Measurements from ENCODE around the gene PHC2.
"Not testable (repeated sequence)": the region's sequence is repeated elsewhere in the genome, so short reads cannot be mapped to it uniquely, and the experiment has no call there.

The PHC2 gene

DNA sequence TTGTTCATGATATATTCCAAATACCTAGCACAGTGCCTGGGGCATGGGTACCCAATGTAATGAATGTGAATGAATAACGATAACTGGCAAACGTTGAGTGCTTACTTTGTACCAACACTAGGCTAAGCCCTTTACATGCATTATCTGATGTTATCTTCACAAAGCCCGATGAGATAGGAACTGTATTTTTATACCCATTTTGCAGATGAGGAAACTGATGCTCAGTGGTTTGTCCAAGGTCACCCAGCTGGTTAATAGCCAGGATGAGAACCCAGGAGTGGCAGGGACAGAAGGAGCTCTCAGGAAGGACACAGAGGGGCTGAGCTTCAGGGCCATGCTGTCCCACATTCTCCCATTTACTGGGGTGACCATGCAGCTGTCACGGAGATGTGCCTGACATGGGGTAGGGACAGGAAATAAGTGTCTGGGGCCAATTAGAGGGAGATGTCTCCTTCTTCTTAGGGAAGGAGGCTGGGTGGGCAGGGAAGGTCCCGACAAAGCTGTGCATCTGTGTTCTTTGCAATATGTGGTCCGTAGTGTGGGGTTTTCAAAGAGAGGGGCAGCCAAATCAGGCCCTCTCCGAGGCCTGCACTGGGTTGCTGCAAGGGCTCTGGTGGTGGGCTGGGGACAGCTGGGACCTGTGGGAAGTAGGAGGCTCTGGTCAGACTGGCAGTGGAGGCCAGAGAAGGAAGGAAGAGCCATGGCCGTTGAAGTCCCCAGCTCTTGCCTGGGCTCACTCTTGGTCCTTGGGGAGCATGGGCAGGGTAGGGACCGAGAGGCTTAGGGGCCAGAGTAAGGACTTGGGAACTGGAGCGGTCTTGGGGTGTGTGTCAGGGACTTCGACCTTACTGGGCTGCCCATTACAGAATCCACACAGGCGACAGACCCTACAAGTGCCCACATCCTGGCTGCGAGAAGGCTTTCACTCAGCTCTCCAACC is 136.6 kb downstream of the PHC2 start:
- DNase-seq (ENCODE audit: low read depth in 2 of 2) = no peak

DNA sequence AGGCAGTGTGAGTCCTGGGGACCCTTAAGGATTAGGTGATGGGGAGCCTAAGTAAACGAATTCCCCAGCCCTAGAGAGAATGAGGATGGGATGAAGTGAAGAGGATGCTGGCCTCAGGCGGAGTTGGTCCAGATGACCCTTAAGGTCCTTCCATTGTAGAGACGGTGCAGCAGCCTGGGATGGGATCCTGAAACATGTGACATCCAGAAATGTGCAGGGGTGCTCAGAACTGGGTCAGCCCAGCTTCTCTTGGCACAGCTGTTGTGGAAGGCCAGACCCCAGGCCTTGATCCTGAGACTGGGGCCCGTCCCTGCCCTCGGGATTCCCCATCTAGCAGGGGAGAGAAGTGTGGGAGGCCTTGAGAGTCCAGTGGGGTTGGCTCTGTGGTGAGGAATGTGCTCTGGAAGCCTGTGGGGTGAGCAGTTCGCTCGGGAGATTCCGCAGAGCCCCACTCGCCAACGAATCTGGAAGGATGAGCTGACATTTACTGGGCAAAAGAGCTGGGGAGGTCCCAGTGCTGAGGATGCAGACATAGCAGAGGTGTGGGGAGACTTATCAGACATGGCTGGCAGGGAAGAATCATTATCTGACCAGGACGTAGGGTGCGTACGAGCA is 138.1 kb downstream of the PHC2 start:
- DNase-seq (ENCODE audit: low read depth in 2 of 2) = no peak

DNA sequence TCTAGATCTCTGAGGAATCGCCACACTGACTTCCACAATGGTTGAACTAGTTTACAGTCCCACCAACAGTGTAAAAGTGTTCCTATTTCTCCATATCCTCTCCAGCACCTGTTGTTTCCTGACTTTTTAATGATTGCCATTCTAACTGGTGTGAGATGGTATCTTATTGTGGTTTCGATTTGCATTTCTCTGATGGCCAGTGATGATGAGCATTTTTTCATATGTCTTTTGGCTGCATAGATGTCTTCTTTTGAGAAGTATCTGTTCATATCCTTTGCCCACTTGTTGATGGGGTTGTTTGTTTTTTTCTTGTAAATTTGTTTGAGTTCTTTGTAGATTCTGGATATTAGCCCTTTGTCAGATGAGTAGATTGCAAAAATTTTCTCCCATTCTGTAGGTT is 140.3 kb downstream of the PHC2 start:
- DNase-seq (ENCODE audit: low read depth in 2 of 2) = not testable (repeated sequence)

DNA sequence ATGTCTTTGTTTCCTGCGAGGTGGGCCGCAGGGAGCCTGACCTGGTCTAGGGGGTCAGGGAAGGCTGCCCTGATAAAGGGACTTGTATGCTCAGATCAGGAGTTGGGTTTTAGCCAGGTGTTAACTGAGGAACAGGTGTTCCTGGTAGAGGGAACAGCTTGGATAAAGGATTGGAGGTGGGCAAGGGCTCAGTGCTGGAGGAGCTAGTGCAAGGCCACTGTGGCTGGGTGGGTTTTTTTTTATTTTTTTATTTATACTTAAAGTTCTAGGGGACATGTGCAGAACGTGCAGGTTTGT is 141.1 kb downstream of the PHC2 start:
- DNase-seq (ENCODE audit: low read depth in 2 of 2) = no peak

DNA sequence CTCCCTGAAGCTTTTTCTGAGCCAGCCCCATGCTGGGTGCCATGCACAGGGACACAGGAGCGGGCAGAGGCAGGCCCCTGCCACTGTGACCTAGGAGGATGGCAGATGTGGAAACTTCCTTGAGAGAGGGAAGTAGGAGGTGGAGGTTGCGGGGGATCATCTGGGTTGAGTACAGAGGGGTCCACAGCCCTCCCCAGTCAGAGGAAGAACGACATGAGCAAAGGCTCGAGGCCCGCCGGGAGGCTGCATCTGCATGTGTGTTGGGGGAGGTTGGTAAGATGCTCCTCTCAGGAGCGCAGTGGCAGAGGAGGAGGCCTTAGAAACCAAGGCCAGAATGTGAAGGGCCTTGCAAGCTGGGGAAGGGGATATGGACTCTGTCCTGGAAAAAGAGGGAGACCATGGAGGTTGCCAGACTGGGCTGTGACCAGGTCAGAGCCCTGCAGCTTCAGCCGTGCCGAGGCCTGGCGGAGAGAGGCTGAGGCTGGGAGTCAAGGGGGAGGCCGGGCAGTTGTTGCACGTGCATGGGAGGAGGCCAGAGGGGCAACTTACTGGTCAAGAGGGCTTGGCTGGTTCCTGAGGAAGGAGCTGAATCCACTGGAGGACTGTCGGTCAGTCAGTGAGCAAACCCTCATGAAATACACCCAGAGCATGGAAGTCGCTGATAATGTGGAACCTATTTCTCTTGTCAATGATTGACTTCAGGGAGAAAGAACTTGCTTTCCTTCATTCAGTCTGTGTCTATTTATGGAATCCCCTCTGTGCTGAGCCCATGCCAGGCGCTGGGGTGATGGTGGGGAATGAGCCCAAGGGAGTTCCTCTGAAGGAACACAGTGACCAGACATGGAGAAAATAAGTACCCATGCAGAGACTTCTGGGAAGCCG is 141.7 kb downstream of the PHC2 start:
- DNase-seq (ENCODE audit: low read depth in 2 of 2) = no peak

DNA sequence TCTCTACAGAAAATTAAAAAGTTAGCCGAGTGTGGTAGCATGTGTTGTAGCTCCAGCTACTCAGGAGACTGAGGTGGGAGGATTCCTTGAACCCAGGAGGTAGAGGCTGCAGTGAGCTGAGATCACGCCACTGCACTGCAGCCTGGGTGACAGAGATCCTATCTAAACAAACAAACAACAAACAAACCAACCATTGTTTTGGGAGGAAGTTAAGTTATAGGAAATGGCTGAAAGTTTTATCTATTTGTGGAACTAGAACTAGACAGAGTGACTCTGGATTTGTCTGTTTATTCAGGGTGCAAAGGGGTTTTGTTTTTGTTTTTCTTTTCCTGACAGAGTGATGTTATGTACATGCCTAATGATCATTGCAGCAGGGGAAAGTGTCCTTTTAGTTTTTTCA is 143.6 kb downstream of the PHC2 start:
- no peak for DNase-seq (ENCODE audit: low read depth in 2 of 2)

DNA sequence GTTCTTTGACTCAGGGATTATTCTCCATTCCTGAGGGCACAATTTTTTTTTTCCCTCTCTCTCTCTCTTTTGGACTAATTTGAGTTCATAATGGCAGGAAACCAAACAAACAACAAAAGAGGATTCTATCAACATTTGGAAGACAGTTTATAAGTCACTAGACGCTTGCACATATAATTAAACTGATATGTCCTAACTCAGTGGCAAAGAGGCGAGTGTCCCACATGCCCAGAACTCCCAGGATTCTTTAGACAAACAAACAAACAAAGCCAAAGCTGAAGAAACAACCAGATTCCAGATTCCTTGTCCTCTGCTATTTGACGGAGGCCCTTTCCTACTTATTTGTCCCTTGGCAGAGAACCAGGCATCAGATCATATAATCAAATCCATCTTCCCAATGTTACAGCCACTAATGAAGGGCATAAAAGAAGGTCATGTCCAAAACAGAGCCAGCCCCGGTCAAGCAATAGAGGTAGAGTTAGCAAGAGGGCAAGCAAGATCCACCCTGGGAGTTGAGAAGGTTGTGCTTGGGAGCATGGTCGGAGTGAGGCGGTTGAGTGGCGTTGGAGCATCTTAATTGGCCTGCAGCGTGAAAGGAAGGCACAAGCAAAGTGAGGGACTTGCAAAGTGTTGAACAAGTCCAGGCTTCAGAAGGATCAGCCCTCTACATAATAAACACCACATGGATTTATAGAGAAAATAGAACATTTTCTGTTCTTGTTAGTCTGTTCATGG is 144.3 kb downstream of the PHC2 start:
- DNase-seq (ENCODE audit: low read depth in 2 of 2) = no peak

DNA sequence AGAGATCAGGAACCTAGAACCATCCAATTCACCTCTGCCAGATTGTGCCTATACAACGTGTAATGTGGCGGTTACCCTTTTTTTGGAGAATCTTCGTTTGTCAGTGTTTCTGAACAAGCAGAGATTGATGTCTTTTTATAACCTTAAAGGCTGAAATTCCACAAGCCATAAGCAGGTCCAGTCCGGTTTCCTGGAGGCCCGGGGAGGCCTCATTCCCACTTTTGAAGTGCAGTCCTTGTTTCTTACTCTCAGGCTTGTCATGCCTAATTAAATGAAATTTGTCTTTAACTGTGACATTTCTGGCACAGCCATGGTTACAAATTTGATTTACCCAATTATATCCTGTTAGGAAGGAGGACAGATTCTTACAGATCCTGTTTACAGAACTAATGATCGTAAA is 146.8 kb downstream of the PHC2 start:
- DNase-seq (ENCODE audit: low read depth in 2 of 2) = no peak

DNA sequence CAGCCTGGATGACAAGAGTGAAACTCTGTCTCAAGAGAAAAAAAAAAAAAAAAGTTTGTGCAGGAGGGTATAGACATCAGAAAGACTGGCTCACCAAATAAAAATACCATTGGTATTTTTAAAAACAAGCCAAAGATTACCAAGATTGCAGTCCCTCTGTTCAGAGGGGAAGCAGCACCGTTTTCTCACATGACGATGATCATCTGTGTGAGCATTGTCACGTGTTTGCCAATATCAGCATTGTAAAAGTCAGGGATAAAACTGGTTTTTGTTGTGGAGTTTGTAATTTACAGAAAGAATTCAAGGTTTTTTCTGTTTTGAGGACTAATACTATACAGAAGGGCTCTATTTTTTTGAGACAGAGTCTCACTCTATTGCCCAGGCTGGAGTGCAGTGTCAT is 148.1 kb downstream of the PHC2 start:
- DNase-seq (ENCODE audit: low read depth in 2 of 2) = no peak

DNA sequence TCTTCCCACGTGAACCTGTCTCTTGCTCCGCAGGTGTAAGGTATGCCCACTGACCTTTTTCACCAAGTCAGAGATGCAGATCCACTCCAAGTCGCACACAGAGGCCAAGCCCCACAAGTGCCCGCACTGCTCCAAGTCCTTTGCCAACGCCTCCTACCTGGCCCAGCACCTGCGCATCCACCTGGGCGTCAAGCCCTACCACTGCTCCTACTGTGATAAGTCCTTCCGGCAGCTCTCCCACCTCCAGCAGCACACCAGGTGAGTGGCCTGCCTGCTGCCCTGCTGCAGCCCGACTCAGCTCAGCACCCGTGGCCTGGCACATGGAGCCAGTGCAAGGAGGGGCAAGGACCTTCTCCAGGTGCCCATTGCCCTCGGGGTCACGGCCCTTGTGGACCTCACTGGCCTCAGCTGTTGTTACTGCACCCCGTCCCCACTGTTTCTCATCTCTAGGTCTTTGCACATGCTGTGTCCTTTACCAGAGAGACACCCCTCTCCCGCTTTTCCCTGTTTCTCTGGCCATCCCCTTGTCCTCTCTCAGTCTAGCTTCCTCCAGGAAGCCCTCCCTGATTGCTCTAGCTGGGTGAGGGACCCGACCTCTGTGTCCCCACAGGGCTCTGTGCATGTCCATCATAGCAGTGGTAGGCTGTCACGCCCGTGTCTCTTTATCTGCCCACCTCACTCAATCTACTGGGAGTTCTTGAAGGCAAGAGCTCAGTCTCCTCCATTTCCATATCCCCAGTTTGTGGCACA is 149.2 kb downstream of the PHC2 start:
- DNase-seq (ENCODE audit: low read depth in 2 of 2) = no peak

DNA sequence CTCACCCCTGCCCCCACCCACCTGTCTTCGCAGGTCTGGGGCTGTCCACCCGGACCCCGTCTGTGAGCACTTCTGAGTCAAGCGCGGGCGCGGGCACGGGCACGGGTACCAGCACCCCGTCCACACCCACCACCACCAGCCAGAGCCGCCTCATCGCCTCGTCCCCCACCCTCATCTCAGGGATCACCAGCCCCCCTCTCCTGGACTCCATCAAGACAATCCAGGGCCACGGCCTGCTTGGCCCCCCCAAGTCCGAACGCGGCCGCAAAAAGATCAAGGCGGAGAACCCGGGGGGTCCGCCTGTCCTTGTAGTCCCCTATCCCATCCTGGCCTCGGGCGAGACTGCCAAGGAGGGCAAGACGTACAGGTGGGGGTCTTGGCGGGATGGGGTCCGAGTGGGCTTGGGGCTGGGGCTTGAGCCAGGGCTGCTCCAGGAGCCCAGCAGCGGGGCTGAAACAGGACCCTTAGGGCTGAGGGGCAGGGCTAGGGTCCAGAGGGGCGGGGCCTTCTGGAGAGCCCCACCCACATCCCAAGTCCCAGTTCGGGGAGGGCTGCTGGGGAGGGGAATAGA is 150.7 kb downstream of the PHC2 start:
- DNase-seq (ENCODE audit: low read depth in 2 of 2) = no peak

DNA sequence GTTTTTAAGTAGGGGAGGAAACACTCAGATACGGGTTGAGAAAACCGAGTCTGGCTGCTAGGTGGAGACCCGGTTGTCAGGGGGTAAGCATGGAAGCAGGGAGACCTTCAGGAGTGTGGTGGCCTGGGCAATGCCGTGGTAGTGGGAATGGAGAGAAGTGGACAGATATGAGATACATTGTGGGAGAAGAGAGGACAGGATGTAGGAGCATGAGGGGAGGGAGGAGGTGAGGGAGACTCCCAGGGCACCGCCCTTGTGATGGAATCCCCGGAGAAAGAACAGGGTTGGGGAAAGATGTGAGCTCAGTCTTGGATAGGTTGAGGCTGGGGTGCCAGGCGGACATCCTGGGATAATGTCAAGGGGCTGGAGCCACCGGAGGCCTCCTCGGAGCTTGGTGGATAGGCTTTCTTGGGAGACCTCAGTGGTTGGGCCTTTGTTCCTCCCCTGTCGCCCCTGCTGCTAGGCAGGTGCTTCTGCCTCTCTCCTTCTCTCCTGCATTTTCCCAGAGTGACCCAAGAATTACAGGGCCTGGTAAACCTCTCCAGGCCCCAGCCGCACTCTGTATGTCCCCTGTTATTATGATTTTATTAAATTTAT is 153.3 kb downstream of the PHC2 start:
- DNase-seq (ENCODE audit: low read depth in 2 of 2) = no peak

DNA sequence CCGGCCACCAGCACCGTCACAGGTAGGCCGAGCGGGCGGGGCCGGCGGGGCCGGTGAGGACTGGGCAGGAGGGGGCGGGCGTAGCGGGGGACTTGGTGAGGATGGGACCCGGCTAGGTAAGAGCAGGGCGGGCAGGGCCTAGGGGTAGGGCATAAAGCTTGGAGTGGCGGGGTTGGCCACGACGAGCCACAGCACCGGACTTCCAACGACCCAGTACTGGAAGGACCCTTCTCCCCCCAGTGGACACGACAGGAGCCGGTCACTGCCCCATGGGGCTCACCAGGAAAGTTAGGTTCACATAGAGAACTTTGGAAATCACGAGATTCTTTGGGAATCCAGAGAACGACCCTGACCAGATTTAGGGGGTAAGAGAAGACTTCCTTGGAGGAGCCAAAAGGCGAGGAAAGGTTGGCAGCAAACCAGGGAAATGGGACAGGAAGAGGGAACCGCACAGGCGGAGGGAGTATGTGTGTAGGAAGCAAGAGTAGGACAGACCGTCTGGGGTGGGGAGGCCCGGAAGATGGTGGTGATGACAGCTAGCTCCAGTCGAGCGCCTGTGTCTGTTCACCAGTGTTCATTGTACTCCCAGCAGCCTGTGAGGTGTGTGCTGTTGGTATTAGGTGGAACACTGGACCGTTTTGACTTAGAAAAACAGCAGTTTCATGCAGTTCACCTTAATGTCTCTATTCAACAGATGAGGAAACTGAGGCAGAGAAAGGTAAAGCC is 154.2 kb downstream of the PHC2 start:
- no peak for DNase-seq (ENCODE audit: low read depth in 2 of 2)

DNA sequence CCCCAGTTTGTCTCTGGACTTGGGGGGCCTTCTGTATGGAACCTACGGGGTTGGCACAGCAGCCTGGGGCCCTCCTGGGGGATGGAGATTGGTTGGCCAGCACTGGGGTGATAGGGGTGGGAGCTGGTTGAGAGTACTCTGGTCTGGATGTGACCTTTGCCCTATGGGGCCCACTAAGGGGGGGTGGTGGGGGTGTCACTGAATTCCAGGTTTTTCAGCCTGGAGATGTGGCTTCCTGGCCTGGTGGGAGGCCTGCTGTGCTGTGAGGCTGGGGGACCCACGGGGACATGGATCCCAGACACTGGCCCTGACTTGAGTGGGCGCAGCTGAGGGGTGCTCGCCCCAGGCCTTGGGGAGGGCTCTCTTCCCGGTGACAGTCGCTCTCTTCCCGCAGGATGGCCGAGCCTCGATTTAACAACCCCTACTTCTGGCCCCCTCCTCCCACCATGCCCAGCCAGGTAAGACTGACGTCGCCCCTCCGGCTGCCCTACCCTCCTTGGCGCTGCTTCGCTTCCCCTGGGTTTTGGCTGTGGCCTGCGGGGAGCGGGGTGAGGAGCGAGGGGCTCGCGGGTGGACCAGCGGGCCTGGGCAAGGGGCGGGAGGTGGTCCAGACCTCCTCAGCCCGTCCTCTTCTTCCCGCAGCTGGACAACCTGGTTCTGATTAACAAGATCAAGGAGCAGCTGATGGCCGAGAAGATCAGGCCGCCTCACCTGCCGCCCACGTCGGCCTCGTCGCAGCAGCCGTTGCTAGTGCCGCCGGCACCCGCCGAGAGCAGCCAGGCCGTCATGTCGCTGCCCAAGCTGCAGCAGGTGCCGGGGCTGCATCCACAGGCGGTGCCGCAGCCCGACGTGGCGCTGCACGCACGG is 155.0 kb downstream of the PHC2 start:
- no peak for DNase-seq (ENCODE audit: low read depth in 2 of 2)

DNA sequence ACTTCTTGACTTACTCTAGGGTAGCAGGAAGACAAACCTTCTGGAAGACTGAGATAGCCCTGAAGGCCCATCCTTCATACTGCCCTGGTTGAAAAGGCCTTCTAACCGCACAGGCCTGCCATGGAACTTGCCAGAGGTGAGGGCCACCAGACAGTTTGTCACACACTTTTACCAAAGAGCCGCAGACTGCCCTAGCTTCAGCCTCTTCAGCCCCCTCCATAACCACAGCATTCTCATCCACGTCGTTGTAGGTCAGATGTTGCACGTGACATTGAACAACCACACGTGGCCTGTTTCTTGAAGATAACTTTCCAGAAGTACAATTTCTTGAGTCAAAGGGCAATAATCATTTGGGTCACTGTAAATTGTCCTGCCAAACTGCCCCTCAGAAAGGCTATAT is 155.7 kb downstream of the PHC2 start:
- DNase-seq (ENCODE audit: low read depth in 2 of 2) = no peak

DNA sequence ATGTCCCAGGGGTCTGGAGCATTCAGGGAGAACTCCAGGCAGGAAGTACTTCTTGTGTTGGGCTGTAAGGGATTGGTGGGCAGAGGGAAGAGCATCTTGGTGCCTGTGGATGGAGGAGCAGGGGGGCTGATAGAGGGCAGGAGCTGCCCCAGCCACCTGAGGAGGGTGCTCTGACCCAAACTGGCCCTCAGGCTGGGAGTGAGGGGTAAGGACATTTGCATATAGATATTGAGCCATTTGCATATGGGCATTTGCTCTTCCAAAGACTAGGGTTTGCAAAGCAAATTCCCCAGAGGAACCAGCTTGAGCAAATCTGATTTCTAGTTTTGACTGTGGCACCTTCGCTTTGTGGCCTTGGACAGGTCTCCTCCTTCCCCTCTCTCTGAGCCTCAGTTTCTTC is 156.4 kb downstream of the PHC2 start:
- no peak for DNase-seq (ENCODE audit: low read depth in 2 of 2)

DNA sequence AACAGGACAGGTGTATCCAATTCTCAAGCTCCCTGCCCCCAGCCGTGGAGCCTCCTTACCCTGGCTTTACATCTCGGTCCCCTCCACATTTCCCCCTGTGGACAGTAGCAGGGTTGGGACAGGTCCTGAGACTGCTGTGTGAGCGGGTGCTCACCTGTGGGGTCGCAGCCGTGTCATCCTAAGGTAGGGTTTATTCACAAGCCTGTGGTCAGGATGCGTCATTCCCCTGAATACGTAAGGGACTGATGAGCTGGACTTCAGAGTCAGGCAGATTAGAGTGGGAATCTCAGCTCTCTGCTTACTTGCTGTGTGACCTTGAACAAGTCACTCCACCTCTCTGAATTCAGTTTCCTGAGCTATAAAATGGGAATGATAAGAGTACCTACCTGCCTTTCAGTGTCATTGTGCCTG is 156.9 kb downstream of the PHC2 start:
- no peak for DNase-seq (ENCODE audit: low read depth in 2 of 2)

Measured in stimulated activated CD8-positive, alpha-beta memory T cell treated with anti-CD3 and anti-CD28 coated beads, Interleukin-7, amount 100 ng/mL, for 4 hours (primary cell).